Stimulated activated CD8-positive, alpha-beta memory T cell treated with anti-CD3 and anti-CD28 coated beads, Interleukin-12 subunit alpha, Interleukin-12 subunit beta, amount 100 ng/mL, for 24 hours (primary cell): ENCODE data around the gene KRI1.
"Not testable (repeated sequence)": the region's sequence is repeated elsewhere in the genome, so short reads cannot be mapped to it uniquely, and the experiment has no call there.

ENCODE experiments used
- DNase-seq: peaks from one replicate; pipeline ENCODE4 v3.0.0-alpha.2; 2020; ENCODE audit errors: extremely low read depth

The KRI1 gene

DNA sequence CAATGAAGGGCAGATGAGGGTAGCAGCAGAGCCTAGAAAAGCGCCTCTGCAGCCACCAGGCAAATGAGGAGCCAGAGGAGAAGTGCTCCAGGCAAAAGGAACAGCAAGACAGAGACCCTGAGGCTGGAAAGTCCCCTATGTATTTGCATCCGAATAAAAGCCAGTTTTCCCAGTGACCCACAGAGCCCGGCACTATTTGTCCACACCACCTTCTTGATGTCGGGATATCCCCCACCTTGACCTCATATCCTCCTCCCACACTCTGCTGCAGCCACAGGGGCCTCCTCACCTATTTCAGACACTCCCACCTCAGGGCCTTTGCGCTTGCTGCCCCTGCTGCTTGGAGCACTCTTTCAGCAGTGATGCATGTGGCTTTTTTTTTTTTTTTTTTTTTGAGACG is 15.5 kb downstream of the KRI1 start:
- no peak for DNase-seq

DNA sequence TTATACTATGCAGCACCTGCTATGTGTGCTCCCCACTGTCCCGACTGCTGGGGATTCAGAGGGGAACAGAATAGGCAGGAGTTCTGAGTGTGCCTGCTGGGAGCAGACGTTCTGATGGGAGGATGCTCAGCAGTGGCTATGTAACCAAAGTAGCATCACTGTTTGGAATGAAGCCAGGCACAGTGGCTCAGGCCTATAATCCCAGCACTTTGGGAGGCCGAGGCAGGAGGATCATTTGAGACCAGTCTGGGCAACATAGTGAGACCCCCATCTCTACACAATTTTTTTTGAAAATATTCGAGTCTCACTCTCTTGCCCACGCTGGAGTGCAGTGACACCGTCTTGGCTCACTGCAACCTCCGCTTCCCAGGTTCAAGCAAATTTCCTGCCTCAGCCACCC is 16.1 kb downstream of the KRI1 start:
- no peak for DNase-seq

GRCh38 chr19:10548746-10549276 is 17.0 kb downstream of the KRI1 start:
- DNase-seq = no peak

- DNase-seq = no peak
Measured at GRCh38 chr19:10546817-10547216, 19.0 kb downstream of the KRI1 start.

DNA sequence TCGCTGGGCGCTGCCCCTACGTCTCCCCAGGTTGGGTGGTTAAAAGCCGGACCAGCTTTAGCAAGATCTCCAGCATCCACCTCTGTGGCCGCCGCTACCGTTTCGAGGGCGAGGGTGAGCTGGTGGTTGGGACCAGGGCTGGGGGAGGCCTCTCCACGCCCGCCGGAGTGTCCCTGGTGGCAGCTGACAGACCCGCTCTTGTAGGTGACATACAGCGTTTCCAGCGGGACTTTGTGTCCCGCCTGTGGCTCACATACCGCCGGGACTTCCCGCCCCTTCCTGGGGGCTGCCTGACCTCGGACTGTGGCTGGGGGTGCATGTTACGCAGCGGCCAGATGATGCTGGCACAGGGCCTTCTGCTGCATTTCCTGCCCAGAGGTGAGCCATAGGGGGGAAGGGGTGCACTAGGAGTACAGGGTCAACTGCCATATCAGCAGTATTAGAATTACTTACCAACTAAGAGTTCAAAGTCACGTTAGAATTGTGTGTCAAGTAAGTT is 21.0 kb downstream of the KRI1 start:
- DNase-seq = no peak

GRCh38 chr19:10544242-10544752 is 21.5 kb downstream of the KRI1 start:
- no peak for DNase-seq

DNA sequence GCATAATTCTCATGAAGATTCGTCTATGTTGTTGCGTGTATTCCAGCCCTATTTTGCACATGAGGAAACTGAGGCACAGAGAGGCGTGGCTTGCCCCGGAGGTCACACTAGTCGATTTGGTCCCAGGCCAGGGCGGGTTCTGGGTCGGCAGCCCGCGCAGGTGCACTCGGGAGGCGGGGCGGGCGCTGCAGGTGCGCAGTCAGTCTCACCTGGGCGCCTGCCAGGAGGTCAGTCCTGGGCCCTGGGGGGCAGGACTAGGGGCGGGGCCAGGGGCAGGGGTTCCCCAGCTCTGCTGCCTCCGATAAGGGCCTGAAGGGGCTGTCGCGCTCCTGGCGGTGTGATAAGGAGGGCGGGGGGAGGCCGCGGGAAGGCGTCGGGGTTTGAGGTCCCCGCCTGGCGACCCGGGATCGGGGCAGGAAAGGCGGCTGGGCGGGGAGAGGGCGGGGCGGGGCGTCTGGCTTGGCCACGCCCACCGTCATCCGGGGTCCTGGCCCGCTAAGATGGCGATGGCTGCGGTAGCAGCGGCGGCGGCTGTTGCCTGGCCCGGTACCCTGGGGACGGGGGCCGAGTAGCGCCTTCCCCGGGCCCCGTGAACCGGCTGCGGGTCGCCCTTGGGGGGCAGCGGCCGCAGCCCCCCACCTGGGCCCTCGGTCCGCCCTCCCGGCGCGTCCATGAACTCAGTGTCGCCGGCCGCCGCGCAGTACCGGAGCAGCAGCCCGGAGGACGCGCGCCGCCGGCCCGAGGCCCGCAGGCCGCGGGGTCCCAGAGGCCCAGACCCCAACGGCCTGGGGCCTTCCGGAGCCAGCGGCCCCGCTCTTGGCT is 22.2 kb downstream of the KRI1 start, which contains the start of gene ATG4D:
Gene ATG4D (plus strand): TSS at position 485 of the 822 bp plus-strand sequence. CDS start 187 bp downstream, at position 672.
- peak; percentile 47 for DNase-seq

DNA sequence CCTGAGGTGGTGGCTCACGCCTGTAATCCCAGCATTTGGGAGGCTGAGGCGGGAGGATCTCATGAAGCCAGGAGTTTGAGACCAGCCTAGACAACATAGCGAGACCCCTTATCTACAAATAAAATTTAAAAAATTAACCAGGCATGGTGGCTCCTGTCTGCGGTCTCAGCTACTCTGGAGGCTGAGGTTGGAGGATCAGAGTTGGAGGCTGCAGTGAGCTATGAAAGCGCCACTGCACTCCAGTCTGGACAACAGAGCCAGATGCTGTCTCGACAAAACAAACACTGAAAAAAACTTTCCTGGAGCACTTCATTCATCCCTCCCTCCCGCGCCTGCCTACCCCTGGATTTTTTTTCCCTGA is 22.8 kb downstream of the KRI1 start:
- DNase-seq = no peak

DNA sequence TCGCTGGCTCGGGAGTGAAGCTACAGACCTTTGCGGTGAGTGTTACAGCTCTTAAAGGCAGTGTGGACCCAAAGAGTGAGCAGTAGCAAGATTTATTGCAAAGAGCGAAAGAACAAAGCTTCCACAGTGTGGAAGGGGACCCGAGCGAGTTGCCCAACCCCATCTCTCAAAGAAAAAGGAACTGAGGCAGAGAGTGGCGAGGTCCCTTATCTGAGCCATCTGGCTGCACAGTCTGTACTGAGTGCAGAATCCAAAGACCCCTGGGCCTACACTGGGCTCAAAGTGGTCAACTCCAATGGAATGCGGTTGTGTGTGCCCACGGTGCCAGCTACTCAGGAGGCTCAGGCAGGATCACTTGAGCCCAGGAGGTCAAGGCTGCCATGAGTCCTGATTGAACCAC is 26.8 kb downstream of the KRI1 start:
- not testable (repeated sequence) for DNase-seq

DNA sequence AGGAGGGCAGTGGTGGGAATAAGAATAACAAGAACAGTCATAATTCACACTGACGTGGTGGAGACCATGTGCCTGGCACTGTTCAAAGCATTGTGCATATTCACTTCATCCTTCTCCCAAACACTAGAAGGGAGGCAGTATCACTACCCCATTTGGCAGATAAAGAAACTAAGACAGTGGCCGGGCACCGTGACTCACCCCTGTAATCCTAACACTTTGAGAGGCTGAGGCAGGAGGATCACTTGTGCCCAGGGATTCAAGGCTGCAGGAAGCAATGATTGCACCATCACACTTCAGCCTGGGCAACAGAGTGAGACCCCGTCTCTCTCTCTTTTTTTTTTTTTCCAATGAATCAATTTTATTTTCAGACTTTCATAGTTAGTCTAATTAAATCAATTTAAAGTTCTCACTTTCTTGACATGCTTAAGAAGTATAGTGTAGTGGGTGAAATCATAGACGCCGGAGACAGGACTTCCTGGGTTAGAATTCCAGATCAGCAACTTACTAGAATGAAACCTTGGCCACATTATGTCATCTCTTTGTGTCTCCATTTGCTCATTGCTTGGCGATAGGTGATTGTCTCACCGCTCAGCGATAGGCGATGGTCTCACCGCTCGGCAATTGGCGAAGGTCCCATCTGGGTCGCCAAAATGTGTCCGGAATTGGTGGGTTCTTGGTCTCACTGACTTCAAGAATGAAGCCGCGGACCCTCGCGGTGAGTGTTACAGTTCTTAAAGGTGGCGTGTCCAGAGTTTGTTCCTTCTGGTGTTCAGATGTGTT is 27.4 kb downstream of the KRI1 start:
- no peak for DNase-seq

DNA sequence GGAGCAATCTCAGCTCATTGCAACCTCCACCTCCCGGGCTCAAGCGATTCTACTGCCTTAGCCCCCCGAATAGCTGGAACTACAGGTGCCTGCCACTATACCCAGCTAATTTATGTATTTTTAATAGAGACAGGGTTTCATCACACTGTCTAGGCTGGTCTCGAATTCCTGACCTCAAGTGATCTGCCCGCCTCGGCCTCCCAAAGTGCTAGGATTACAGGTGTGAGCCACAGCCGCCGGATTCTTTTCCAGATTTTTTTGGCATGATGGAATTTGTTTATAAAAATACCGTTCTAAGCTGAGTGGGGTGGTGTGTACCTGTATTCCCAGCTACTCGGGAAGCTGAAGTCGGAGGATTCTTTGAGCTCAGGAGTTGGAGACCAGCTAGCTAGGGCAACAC is 28.1 kb downstream of the KRI1 start:
- DNase-seq = no peak

DNA sequence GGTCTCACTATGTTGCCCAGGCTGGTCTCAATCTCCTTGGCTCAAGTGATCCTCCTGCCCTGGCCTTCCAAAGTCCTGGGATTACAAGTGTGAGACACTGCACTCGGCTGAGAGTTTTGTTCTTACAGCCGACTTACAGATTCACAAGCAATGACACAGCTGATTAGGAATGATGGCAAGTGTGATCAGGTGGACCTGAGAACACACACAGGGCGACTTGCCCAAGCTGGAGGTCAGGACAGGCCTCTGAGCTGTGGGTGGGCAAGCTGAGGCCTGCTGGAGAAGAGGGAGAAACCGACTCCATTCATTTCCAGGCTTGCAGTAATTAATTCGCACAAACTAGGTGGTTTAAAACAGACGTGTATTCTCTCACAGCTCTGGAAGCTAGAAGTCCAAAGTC is 30.2 kb downstream of the KRI1 start:
- DNase-seq = no peak

GRCh38 chr19:10533646-10534386 is 32.0 kb downstream of the KRI1 start:
- no peak for DNase-seq

DNA sequence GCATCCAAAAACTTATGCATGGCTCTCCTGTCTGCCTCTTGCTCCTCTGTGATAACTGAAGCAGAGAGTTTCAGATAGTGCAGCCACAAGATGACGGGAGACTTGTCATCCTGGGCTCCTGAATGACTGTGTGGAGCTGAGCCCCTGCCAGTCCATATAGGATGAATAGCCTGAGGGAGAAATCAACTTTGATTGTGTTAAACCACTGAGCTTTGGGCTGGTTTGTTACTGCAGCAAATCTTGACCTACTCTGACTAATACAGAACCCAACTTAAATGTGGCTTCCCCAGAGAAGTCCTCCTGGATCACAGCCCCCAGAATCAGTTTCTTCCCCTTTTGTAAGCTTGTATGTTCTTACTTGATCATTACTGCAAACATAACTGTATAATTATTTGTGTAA is 33.4 kb downstream of the KRI1 start:
- no peak for DNase-seq

- DNase-seq = not testable (repeated sequence)
Measured at GRCh38 chr19:10526887-10527286, 38.9 kb downstream of the KRI1 start.

DNA sequence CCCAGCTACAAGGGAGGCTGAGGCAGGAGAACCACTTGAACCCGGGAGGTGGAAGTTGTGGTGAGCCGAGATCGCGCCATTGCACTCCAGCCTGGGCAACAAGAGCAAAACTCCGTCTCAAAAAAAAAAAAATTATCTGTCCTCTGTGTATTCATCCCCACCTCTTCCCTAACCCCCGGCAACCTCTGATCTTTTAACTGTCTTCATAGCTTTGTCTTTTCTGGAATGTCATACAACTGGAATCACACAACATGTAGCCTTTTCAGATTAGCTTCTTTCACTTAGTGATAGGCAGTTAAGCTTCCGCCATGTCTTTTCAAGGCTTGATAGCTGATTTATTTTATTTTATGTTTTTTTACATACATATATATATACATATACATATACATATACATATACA is 40.2 kb downstream of the KRI1 start:
- DNase-seq = no peak

GRCh38 chr19:10523135-10523636 is 42.6 kb downstream of the KRI1 start:
- no peak for DNase-seq

- no peak for DNase-seq
Measured at GRCh38 chr19:10521461-10522171, 44.2 kb downstream of the KRI1 start.

- no peak for DNase-seq
Measured at GRCh38 chr19:10520652-10521318, 45.0 kb downstream of the KRI1 start.

GRCh38 chr19:10519421-10519820 is 46.4 kb downstream of the KRI1 start:
- no peak for DNase-seq
